HAP-1 (cell line): ENCODE data around the gene CAPRIN1.

ENCODE experiments used
- DNase-seq, 2 experiments: peaks; one replicate each; pipeline ENCODE4 v3.0.0-alpha.2; 2016 to 2020; ENCODE audit warnings: low spot score in 2 of 2
- H3K27me3 ChIP-seq: fragments of 250-450 bp; sonication (Bioruptor Pico); 2 replicates; pipeline ENCODE4 v1.5.1; 2020; ENCODE audit warnings: low read depth, mild to moderate bottlenecking, moderate library complexity
- H3K36me3 ChIP-seq: fragments of 250-450 bp; sonication (Bioruptor Pico); replicated peaks from 2 replicates; pipeline ENCODE4 v1.5.1; 2020; ENCODE audit warnings: mild to moderate bottlenecking
- H3K4me1 ChIP-seq: fragments of 250-450 bp; sonication (Bioruptor Pico); 2 replicates; pipeline ENCODE4 v1.5.1; 2020; ENCODE audit warnings: mild to moderate bottlenecking
- H3K4me3 ChIP-seq: fragments of 250-450 bp; sonication (Bioruptor Pico); 2 replicates; pipeline ENCODE4 v1.5.1; 2020; ENCODE audit warnings: mild to moderate bottlenecking, moderate library complexity
- H3K9me3 ChIP-seq: fragments of 250-450 bp; sonication (Bioruptor Pico); 2 replicates; pipeline ENCODE4 v1.5.1; 2020; ENCODE audit warnings: mild to moderate bottlenecking, moderate library complexity
- in situ Hi-C: fragments of 300-500 bp; cut with MboI; formaldehyde crosslinking; loops from 3 replicates; pipeline ENCODE4 v1.14.3; 2020; ENCODE audit warnings: low sequenced_read_pairs, inconsistent platforms, mixed read lengths

Gene CAPRIN1

DNA sequence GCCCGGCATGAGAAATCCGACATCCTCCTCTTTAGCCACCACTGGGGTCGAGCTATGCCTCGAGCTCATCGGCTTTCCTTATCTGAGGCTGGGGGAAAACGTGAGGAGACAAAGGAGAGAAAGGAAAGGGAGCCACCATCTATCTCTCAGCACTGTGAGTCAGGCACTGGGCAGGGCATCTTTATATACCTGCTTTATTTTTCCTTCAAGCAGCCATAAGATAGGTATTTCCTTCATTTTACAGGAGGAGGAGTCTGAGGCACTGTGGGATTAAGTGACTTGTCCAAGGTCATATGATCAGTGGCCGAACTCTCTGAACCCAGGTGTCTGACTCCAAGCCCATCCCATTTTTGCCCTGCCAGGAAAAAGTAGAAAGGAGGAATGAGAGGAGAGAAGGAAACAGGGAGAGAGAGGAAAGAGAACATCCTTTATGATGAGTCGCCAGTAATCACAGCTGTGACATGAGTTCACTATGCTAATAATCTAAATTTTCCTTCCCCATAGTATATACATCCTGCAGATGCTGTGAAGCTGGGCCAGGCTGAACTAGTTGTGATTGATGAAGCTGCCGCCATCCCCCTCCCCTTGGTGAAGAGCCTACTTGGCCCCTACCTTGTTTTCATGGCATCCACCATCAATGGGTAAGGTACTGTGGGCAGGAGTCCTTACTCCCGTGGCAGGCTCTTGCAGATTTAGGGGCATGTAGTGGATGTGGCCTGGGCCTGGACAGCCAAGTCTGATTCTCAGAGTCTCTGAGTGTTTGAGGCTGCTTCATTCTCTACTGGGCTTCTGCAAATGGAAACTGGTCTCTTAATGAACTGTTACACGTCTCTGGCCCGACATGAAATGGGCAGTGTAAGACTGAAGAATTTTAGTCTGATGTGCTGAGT, 75.7 kb downstream of the CAPRIN1 start:
- peaks cover 86% of the 10 kb centered on the region for H3K36me3 ChIP-seq
- no peaks in the 10 kb centered on the region for H3K27me3 ChIP-seq
- no peak overlapping the region for H3K4me3 ChIP-seq
- no peaks in the 10 kb centered on the region for H3K9me3 ChIP-seq
- no peak for DNase-seq
- no peaks in the 10 kb centered on the region for H3K4me1 ChIP-seq
- in situ Hi-C loops: no loop called here

DNA sequence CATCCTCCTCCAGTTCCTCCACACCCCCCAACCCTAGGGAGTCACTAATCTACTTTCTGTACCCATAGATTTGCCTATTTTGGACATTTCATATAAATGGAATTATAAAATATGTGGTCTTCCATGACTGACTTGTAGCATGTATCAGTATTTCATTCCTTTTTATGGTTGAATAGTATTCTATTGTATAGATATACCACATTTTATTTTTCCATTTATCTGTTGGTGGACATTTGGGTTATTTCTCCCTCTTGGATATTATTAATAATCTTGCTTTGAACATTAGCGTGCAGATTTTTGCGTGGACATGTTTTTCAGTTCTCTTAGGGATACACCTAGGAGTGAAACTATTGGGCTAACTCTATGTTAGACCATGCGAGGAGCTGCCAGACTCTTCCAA, 77.3 kb downstream of the CAPRIN1 start:
- no peaks in the 10 kb centered on the region for H3K4me1 ChIP-seq
- H3K4me3 ChIP-seq: no peak overlapping the region
- H3K36me3 ChIP-seq: peaks cover 84% of the 10 kb centered on the region
- no peaks in the 10 kb centered on the region for H3K9me3 ChIP-seq
- H3K27me3 ChIP-seq: no peaks in the 10 kb centered on the region
- in situ Hi-C loops: no loop called here
- no peak for DNase-seq

DNA sequence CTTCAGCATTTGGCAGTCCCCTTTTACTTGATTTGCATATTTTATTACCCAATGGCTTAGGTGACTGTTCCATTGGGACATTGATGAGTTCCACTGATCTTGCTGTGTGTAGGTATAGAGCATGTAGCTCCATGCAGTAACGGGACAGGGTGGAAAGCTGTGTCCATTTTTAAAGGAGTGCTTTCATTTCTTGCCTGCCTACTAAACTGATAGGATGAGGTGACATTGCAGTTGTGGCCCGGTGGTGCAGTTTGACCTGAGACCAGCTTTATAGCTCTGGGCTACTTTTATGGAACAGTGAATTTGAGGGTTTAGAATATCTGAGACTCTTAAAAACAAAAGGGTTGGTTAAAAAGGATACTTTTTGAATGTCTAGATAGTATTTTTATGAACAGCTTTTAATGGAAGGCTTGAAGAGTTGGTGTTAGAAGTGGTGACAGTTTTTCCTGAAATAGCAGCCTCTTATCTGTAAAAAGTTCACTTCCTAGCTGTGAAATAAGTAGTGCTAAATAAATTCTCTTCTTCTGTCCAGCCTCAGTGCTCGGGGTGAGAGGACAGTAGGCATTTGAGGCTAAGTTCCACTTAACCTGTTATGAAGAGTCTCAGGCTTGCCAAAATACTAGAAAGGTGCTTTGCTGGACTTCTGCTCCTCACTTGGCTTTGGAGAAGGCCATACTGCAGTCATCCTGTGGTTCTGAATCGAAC, 80.9 kb downstream of the CAPRIN1 start:
- Histone ChIP-seq H3K4me3 (no peak overlapping the region), H3K27me3 (no peaks in the 10 kb centered on the region), H3K4me1 (no peaks in the 10 kb centered on the region), H3K9me3 (no peaks in the 10 kb centered on the region), H3K36me3 (peaks cover 86% of the 10 kb centered on the region)
- DNase-seq: no peak
- in situ Hi-C loops: no loop called here

DNA sequence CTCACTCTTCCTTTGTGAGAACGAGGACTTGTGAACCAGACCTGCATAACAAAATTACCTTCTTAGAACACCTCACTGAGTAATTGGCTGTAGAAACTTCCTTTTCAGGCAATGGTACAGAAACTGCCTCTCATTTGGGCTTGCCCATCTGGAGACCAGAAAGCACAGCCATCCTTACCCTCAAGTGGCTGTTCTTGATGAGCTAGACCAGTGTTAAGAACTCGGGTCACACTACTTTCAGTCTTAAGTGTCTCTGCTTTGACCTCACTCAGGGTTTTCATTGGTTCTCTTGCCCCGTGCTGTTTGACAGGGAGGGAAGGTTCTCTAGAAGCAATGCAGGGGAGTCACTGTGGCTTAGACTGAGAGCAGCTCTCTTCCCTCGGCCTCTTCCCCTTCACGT, 83.2 kb downstream of the CAPRIN1 start:
- Histone ChIP-seq H3K9me3 (no peaks in the 10 kb centered on the region), H3K4me1 (no peaks in the 10 kb centered on the region), H3K4me3 (no peak overlapping the region), H3K27me3 (no peaks in the 10 kb centered on the region), H3K36me3 (peaks cover 91% of the 10 kb centered on the region)
- no peak for DNase-seq
- in situ Hi-C loops: no loop called here

DNA sequence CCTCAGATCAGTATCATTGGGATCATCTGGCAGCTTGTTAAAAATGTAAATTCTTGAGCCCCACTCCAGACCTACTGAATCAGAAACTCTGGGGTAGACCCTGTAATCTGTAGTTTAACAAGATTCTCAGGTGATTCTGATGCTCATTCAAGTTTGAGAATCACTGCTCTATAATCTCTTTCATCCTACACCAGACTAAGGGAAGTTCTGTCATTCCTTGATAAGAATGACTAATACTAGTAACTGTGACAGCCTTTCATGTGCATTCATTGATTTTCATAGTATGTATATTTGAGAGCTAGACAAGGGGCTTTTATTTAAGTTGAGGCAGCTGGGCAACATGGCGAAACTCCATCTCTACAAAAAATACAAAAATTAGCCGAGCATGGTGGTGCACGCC, 83.9 kb downstream of the CAPRIN1 start:
- H3K4me3 ChIP-seq: no peak overlapping the region

DNA sequence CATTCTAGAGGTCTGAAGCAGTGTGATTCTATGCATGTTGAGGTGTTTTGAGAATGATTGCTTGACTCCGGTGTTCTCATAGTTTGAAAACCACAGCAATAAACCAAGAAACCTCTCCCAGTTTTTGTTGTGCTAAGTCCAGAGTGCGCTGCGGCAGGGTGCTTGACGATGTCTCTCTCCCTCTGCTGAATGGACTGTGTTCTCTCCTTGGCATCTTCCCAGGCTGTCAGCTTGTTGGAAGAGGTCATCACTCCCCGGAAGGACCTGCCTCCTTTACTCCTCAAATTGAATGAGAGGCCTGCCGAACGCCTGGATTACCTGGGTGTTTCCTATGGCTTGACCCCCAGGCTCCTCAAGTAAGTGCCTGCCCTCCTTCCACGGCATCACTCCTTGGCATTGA, 84.9 kb downstream of the CAPRIN1 start:
- H3K9me3 ChIP-seq: no peaks in the 10 kb centered on the region

More for the DNA sequence above, 83.9 kb downstream of the CAPRIN1 start:
- Histone ChIP-seq H3K4me1 (no peaks in the 10 kb centered on the region), H3K27me3 (no peaks in the 10 kb centered on the region), H3K9me3 (no peaks in the 10 kb centered on the region), H3K36me3 (peaks cover 91% of the 10 kb centered on the region)
- DNase-seq: no peak
- in situ Hi-C loops: no loop called here

DNA sequence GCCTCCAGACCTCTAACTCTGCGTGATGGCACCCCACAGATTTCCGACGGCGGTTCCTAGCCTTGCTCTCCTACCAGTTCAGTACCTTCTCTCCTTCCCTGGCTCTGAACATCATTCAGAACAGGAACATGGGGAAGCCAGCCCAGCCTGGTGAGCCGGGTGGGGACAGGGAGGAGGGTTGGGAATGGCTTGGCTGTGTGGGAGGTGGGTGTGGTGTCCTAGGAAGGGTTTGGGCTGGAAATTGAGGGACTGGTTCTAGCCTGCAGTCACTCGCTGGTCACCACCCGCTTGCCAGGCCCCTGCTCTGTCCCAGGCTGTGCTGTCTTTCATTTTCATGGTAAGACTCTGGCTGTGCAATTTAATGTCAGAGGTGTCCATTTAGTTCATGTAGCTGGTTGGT, 87.8 kb downstream of the CAPRIN1 start:
- Histone ChIP-seq H3K4me1 (no peaks in the 10 kb centered on the region), H3K9me3 (no peaks in the 10 kb centered on the region), H3K4me3 (no peak overlapping the region), H3K27me3 (no peaks in the 10 kb centered on the region), H3K36me3 (peaks cover 96% of the 10 kb centered on the region)
- in situ Hi-C loops: no loop called here
- DNase-seq: no peak

More for the DNA sequence above, 84.9 kb downstream of the CAPRIN1 start:
- in situ Hi-C loops: no loop called here
- Histone ChIP-seq H3K4me3 (no peak overlapping the region), H3K27me3 (no peaks in the 10 kb centered on the region), H3K4me1 (no peaks in the 10 kb centered on the region), H3K36me3 (peaks cover 92% of the 10 kb centered on the region)
- DNase-seq: no peak

DNA sequence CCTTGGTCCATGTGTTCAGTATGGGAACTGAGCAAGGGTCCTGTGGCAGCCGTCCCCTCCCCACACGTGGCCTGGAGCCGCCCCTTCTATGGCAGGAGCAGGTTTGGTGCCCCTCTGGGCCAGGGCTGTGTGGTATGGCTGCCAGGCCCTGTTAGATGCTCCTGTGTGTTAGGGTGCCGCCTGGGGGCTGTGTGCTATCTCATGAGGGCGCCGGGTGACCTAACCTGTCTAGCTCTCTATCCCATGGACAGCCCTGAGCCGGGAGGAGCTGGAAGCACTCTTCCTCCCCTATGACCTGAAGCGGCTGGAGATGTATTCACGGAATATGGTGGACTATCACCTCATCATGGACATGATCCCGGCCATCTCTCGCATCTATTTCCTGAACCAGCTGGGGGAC, 88.6 kb downstream of the CAPRIN1 start:
- peaks cover 96% of the 10 kb centered on the region for H3K36me3 ChIP-seq

DNA sequence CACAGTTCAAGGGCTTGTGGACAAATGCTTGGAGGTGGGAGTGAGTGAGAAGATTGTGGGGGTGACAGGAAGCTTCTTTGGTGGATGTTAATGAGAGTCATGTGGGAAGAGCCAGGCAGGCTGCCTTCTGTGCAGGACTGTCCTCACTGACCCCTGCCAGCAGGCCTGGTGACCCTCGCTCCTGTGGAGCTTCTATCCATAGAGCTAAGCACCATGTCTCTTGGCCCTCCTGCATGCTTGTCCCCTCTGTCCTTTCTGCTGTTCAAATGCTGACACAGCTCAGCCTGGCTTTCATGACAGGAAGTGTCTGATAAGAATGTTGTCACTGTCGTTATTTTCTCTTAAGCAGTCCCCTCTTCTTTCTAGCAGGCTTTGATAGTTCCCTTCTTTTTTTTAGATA, 91.5 kb downstream of the CAPRIN1 start:
- DNase-seq: no peak
- Histone ChIP-seq H3K4me3 (no peak overlapping the region), H3K36me3 (peaks cover 92% of the 10 kb centered on the region), H3K4me1 (no peaks in the 10 kb centered on the region), H3K27me3 (no peaks in the 10 kb centered on the region), H3K9me3 (no peaks in the 10 kb centered on the region)
- in situ Hi-C loops: no loop called here

More for the DNA sequence above, 88.6 kb downstream of the CAPRIN1 start:
- H3K27me3 ChIP-seq: no peaks in the 10 kb centered on the region
- in situ Hi-C loops: no loop called here
- H3K4me1 ChIP-seq: no peaks in the 10 kb centered on the region
- DNase-seq: no peak
- H3K9me3 ChIP-seq: no peaks in the 10 kb centered on the region
- no peak overlapping the region for H3K4me3 ChIP-seq

DNA sequence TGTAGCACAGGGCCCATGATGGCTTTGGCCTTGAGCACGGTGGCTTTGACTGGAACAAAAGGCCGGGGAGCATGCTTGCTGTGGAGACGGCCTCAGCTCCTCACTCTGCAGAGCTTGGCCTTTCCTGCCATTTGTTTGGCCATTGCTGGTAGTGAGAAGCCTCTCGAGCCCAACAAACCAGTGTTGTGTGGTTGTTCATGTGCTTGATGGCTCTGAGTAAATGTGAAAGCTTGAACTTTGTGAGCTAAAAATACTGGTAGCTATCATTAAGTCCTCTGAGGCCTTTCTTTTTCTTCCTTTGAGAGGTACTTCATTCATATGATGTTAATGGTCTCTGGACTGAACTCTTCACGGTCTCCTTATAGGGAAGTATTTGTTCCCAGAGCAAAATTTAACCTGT, 93.5 kb downstream of the CAPRIN1 start:
- Histone ChIP-seq H3K27me3 (no peaks in the 10 kb centered on the region), H3K4me3 (no peak overlapping the region), H3K9me3 (no peaks in the 10 kb centered on the region), H3K36me3 (peaks cover 93% of the 10 kb centered on the region), H3K4me1 (no peaks in the 10 kb centered on the region)
- in situ Hi-C loops: no loop called here
- no peak for DNase-seq

DNA sequence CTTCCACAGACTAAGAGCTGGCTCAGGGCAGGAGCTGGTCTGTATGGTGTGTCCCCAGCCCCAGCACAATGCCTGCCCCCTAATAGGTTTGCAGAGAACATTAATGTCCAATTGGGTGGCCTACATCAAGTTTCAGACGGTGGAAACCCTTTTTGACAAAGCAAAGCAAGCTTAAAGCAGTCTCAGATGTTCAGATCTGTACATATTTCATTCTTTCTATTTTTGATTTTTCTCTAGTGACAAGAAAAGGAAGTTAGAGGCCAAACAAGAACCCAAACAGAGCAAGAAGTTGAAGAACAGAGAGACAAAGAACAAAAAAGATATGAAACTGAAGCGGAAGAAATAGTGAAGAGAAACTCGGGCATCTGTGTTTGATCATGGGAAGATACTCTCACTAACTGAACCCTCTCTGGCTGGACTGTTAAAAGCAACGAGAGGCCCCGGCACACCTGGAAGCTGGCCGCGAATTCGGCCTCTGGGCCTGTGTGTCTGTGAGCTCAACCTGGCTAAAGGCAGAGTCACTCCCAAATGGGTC, 94.4 kb downstream of the CAPRIN1 start:
- in situ Hi-C loops: no loop called here
- Histone ChIP-seq H3K9me3 (no peaks in the 10 kb centered on the region), H3K27me3 (no peaks in the 10 kb centered on the region), H3K4me1 (no peaks in the 10 kb centered on the region), H3K36me3 (peaks cover 90% of the 10 kb centered on the region), H3K4me3 (no peak overlapping the region)
- no peak for DNase-seq

DNA sequence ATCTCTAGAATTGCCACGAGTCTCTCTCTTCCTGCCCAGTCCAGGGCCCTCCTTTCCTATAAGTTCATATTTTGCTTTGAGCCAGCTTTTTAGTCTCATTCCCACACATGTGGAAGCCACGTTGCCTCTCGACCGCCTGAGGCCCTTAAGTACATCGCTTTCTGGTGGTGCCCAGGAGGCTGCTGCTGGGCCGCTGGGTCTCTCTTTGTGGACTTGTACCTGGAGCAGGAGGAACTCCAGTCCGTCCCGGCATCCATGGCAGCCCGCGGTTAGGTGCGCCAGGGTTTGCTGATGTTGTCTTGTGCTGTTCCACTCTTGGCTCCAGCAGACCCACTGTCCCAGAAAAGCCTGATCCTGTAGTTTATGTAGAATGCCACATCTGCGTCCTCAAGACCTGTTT, 94.9 kb downstream of the CAPRIN1 start:
- Histone ChIP-seq H3K36me3 (peaks cover 85% of the 10 kb centered on the region), H3K4me3 (no peak overlapping the region), H3K9me3 (no peaks in the 10 kb centered on the region), H3K4me1 (no peaks in the 10 kb centered on the region), H3K27me3 (no peaks in the 10 kb centered on the region)
- in situ Hi-C loops: no loop called here
- no peak for DNase-seq

DNA sequence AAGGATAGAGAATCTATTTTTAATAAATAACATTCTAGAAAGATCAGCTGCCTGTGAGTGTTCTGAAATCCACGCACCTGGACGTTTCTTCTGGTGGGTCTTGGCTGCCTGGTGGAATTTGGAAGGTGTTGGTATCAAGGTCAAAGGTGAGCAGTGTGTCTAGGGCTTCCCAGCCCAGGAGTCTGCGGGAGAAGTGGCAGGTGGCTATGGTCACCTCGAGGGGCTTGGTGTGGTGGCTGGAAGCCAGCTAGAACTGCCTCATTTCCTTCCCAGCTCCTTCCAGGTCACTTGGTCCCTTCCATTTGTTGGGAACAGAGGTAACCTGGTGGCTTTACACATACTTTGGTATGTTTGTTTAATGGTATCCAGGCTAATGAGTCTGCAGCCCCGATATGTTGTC, 95.3 kb downstream of the CAPRIN1 start:
- DNase-seq: no peak
- peaks cover 80% of the 10 kb centered on the region for H3K36me3 ChIP-seq
- in situ Hi-C loops: no loop called here

DNA sequence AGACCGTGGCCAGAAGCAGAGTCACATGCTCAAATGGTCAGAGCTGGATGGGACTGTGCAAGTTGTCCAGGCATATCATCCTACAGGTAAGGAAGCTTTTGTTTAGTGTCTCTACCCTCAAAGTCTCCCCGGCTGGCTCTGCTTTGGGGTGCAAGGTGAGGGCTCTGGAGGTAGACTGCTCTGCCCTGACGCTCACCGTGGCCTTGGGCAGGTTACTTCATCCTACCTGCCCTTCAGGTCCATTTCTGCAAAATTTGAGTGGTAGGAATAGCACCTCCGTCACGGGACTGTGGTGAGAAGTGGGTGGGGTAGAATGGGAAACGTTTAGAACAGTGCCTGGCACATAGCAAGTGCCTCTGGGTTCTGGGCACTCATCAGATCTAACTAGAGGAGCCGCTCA, 96.0 kb downstream of the CAPRIN1 start:
- in situ Hi-C loops: no loop called here
- no peak for DNase-seq
- no peaks in the 10 kb centered on the region for H3K27me3 ChIP-seq
- H3K36me3 ChIP-seq: peaks cover 73% of the 10 kb centered on the region
- H3K4me3 ChIP-seq: no peak overlapping the region
- H3K4me1 ChIP-seq: no peaks in the 10 kb centered on the region
- no peaks in the 10 kb centered on the region for H3K9me3 ChIP-seq

More for the DNA sequence above, 95.3 kb downstream of the CAPRIN1 start:
- H3K27me3 ChIP-seq: no peaks in the 10 kb centered on the region
- no peaks in the 10 kb centered on the region for H3K4me1 ChIP-seq
- H3K9me3 ChIP-seq: no peaks in the 10 kb centered on the region
- no peak overlapping the region for H3K4me3 ChIP-seq
